ENCODE measurements around the gene PPP1R16B. TPM values are rescaled to one million over a fixed set of nuclear protein-coding genes. Genes with fewer than 3 reads are reported as not detected.

Gene PPP1R16B
- total RNA-seq, 6 experiments from 2014 or later = 0.62 to 4.0 (median 2.3) TPM

DNA sequence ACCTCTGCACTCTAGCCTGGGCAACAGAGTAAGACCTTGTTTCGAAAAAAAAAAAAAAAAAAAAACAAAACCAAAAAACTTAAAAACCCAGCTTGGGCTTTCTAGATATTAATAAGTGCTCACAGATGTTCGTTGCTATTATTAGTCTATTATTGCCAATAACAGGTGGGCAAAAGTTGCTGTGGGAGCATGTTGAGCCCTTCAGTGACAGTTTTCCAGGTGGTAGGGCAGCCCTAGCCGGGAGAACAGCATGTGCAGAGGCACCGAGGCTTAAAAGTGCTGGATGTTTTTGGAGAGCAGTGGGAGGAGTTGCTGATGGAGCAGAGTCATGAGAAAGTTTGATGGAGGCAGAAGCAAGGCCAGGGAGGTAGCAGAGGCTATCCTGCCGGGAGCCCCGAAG lies 4.4 kb downstream of the PPP1R16B start:
- no peaks in the 10 kb centered on the region for H3K9me3 ChIP-seq
- ATAC-seq = no peak
- no peak for DNase-seq
- H3K36me3 ChIP-seq = no peaks in the 10 kb centered on the region
- intact Hi-C loops (cut with DNase I) = no loop called here
- TF ChIP-seq, protein P1, sequence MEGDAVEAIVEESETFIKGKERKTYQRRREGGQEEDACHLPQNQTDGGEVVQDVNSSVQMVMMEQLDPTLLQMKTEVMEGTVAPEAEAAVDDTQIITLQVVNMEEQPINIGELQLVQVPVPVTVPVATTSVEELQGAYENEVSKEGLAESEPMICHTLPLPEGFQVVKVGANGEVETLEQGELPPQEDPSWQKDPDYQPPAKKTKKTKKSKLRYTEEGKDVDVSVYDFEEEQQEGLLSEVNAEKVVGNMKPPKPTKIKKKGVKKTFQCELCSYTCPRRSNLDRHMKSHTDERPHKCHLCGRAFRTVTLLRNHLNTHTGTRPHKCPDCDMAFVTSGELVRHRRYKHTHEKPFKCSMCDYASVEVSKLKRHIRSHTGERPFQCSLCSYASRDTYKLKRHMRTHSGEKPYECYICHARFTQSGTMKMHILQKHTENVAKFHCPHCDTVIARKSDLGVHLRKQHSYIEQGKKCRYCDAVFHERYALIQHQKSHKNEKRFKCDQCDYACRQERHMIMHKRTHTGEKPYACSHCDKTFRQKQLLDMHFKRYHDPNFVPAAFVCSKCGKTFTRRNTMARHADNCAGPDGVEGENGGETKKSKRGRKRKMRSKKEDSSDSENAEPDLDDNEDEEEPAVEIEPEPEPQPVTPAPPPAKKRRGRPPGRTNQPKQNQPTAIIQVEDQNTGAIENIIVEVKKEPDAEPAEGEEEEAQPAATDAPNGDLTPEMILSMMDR (IDR thresholded peaks at IDR 0.05) = no peak
- TF ChIP-seq POLR2A (IDR thresholded peaks at IDR 0.05) = no peak
- H3K4me1 ChIP-seq = peaks cover 0 to 10% (median 0%) of the 10 kb centered on the region in 4 donors
- H3K4me3 ChIP-seq = no peak overlapping the region
- 40% methylated on average over 6 of the region's 6 CpGs for WGBS (ENCODE audit: insufficient coverage, low coverage, low lambda C conversion rate, missing lambda C conversion rate)
- H3K27ac ChIP-seq = no peak overlapping the region
- H3K27me3 ChIP-seq = peaks cover 0 to 6% of the 10 kb centered on the region in 2 donors

DNA sequence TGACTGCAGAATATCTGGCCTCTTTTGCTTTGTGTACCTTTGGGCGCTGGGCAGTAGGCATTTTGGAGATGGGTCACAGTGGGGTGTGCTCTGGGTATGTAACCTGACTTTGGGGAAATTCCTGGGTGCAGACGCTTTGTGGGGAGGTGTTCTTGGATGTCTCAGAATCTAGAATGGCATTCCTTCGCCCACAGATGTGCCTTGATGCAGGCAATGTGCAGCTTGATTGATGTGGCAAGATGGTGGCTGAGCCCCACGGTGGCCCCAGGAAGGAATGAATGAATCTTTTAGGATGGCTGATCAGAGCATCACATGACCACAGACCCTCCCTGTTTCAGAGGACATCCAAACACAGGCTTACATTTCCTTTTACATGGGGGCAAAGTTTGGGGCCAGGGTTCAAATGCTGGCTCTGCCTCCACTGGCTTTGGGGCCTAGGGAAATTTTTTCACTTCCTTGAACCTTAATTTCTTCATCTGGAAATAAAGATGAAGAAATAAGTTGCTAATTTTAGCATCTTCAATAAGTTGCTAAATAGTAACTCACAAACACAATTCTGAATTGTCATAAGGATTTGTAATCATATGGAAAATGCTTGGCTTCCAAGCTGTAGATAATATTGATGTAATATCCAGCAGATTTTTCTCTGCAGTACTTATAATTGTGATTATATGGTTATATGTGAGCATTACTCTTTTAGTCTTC lies 5.6 kb downstream of the PPP1R16B start:
- H3K4me1 ChIP-seq = peaks cover 0 to 4% (median 0%) of the 10 kb centered on the region in 4 donors
- H3K9me3 ChIP-seq = no peaks in the 10 kb centered on the region
- H3K36me3 ChIP-seq = no peaks in the 10 kb centered on the region
- ATAC-seq (no peak), DNase-seq (no peak)
- H3K27ac ChIP-seq = no peak overlapping the region
- WGBS (ENCODE audit: insufficient coverage, low coverage, low lambda C conversion rate, missing lambda C conversion rate) = 71% methylated on average over 4 of the region's 4 CpGs
- intact Hi-C loops (cut with DNase I) = no loop called here
- TF ChIP-seq POLR2A (IDR thresholded peaks at IDR 0.05) = no peak
- TF ChIP-seq, protein P1 (IDR thresholded peaks at IDR 0.05) = no peak
- no peak overlapping the region for H3K4me3 ChIP-seq
- H3K27me3 ChIP-seq = peaks cover 0 to 4% of the 10 kb centered on the region in 2 donors

DNA sequence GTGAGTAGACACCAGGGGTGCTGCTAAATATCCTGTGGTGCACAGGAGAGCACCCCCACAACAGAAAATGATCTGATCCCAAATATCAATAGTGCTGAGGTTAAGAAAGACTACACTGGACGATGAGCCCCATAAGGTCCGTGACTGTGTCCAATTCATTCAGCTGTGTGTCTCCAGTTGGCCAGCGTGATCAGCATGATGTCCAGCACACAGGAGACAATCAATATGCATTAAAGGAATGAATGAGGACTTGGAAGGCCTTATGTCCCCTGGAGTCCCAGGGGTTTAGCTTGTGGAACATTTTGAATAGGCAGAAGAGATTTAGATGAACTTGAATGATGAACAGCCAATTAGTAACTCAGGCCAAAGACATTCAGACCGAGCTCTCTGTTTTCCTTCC lies 6.3 kb downstream of the PPP1R16B start:
- no peaks in the 10 kb centered on the region for H3K36me3 ChIP-seq
- no peaks in the 10 kb centered on the region for H3K4me1 ChIP-seq
- no peaks in the 10 kb centered on the region for H3K9me3 ChIP-seq
- H3K4me3 ChIP-seq = no peak overlapping the region
- no peaks in the 10 kb centered on the region for H3K27me3 ChIP-seq
- no peak overlapping the region for H3K27ac ChIP-seq
- DNase-seq (no peak), ATAC-seq (no peak)
- 61% methylated on average over 4 of the region's 4 CpGs for WGBS (ENCODE audit: insufficient coverage, low coverage, low lambda C conversion rate, missing lambda C conversion rate)
- TF ChIP-seq, protein P1 (IDR thresholded peaks at IDR 0.05) = no peak
- no peak for TF ChIP-seq POLR2A (IDR thresholded peaks at IDR 0.05)
- intact Hi-C loops (cut with DNase I) = no loop called here

DNA sequence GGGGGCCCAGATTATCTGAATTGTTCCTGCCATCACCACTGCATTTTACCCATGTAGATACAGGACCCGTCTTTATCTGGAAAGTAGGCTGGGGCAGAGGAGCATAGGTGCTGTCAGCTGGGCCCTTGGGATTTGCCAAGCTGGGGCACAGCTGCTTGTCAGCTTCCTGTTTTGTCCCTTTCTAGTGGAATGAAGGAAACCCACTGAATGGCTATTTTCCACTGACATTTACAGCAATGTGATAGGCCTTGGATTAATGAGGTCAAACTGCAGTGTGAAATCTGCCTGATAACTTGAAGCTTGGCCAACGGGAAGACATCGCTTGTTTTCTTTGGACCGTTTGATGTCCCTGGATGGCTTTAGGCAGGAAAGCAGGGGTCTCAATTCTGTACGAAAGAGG lies 6.7 kb downstream of the PPP1R16B start:
- H3K36me3 ChIP-seq = no peaks in the 10 kb centered on the region
- DNase-seq (no peak), ATAC-seq (peak; percentile 43 to 63 (median 50))
- WGBS (ENCODE audit: insufficient coverage, low coverage, low lambda C conversion rate, missing lambda C conversion rate) = 55% methylated on average over 5 of the region's 5 CpGs
- H3K4me1 ChIP-seq = no peaks in the 10 kb centered on the region
- H3K4me3 ChIP-seq = no peak overlapping the region
- no peaks in the 10 kb centered on the region for H3K9me3 ChIP-seq
- intact Hi-C loops (cut with DNase I) = no loop called here
- TF ChIP-seq POLR2A (IDR thresholded peaks at IDR 0.05) = no peak
- TF ChIP-seq, protein P1 (IDR thresholded peaks at IDR 0.05) = no peak
- H3K27me3 ChIP-seq = no peaks in the 10 kb centered on the region
- H3K27ac ChIP-seq = no peak overlapping the region

Data from right lobe of liver (tissue), 6 donors.